MM.1S (cell line): ENCODE results near the gene WNT9B.

Source experiments
- EZH2 ChIP-seq: fragments of 300-600 bp; sonication (generic); optimal IDR thresholded peaks from 2 replicates; pipeline ENCODE3; 2017; ENCODE audit warnings: low read depth, mild to moderate bottlenecking, antibody characterized with exemption, low read length, mixed read lengths
- TF ChIP-seq, protein P1 (sequence below): fragments of 300-600 bp; sonication (generic); IDR thresholded peaks from 2 replicates; pipeline ENCODE4 v1.5.1; 2016; ENCODE audit warnings: antibody characterized with exemption, low read length, mixed read lengths

GRCh38 chr17:46859996-46860395 lies 8.6 kb downstream of the WNT9B start:
- TF ChIP-seq, protein P1, sequence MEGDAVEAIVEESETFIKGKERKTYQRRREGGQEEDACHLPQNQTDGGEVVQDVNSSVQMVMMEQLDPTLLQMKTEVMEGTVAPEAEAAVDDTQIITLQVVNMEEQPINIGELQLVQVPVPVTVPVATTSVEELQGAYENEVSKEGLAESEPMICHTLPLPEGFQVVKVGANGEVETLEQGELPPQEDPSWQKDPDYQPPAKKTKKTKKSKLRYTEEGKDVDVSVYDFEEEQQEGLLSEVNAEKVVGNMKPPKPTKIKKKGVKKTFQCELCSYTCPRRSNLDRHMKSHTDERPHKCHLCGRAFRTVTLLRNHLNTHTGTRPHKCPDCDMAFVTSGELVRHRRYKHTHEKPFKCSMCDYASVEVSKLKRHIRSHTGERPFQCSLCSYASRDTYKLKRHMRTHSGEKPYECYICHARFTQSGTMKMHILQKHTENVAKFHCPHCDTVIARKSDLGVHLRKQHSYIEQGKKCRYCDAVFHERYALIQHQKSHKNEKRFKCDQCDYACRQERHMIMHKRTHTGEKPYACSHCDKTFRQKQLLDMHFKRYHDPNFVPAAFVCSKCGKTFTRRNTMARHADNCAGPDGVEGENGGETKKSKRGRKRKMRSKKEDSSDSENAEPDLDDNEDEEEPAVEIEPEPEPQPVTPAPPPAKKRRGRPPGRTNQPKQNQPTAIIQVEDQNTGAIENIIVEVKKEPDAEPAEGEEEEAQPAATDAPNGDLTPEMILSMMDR, result no peak
- no peak for TF ChIP-seq EZH2
